HEK293 (cell line): Measurements from ENCODE around the gene NPC1.

ENCODE experiments used
- CTCF ChIA-PET: fragments of 350-600 bp; formaldehyde crosslinking; extraction: SDS; loops from one replicate; lab custom pipeline; 2021; ENCODE audit warnings: antibody characterized with exemption; lab: Yijun Ruan, JAX
- POLR2A ChIA-PET: fragments of 300-600 bp; formaldehyde crosslinking; extraction: SDS; loops from one replicate; lab custom pipeline; 2020; ENCODE audit warnings: antibody characterized with exemption, inconsistent platforms; lab: Yijun Ruan, JAX
- H3K27ac ChIP-seq: fragments of 200-500 bp; sonication (Bioruptor generic); 2 replicates; pipeline ENCODE4 v1.5.1; 2014; ENCODE audit warnings: low read depth, low read length, control low read depth, inconsistent platforms; ENCODE audit errors: extremely low read depth
- H3K36me3 ChIP-seq, 2 experiments: fragments of 200-500 bp in 1 of 2; sonication (Bioruptor generic) in 1 of 2; 1 replicate in 1 of 2; 2 replicates in 1 of 2; pipeline ENCODE4 v1.5.1; 2014 to 2017; ENCODE audit warnings: inconsistent platforms in 2 of 2, low read length in 2 of 2; ENCODE audit not compliant: control insufficient read depth in 2 of 2, insufficient read depth in 1 of 2
- H3K4me1 ChIP-seq: fragments of 200-500 bp; sonication (Bioruptor generic); 2 replicates; pipeline ENCODE4 v1.5.1; 2014; ENCODE audit warnings: mild to moderate bottlenecking, low read length, inconsistent platforms; ENCODE audit not compliant: control insufficient read depth, insufficient read depth
- H3K4me3 ChIP-seq: 2 replicates; pipeline ENCODE4 v1.5.1; 2011; ENCODE audit warnings: low read depth, mild to moderate bottlenecking, control low read depth, low read length, moderate library complexity
- H3K9me3 ChIP-seq: fragments of 200-500 bp; sonication (Bioruptor generic); 2 replicates; pipeline ENCODE4 v1.5.1; 2014; ENCODE audit warnings: low read depth, low read length, inconsistent platforms; ENCODE audit not compliant: control insufficient read depth, insufficient read depth
- AEBP2 ChIP-seq: fragments of 450-650 bp; formaldehyde crosslinking; IDR thresholded peaks from 2 replicates; pipeline ENCODE4 v1.5.1; 2016; ENCODE audit warnings: missing biosample characterization, missing genetic modification characterization, borderline replicate concordance
- FEZF1 ChIP-seq: fragments of 450-650 bp; formaldehyde crosslinking; IDR thresholded peaks from 2 replicates; pipeline ENCODE4 v1.5.1; 2016; ENCODE audit warnings: missing biosample characterization, missing genetic modification characterization
- KLF16 ChIP-seq: fragments of 450-650 bp; formaldehyde crosslinking; IDR thresholded peaks from 2 replicates; pipeline ENCODE4 v1.5.1; 2017; ENCODE audit warnings: missing biosample characterization, missing genetic modification characterization
- KLF7 ChIP-seq: fragments of 450-650 bp; formaldehyde crosslinking; IDR thresholded peaks from 2 replicates; pipeline ENCODE4 v1.5.1; 2016; ENCODE audit warnings: missing biosample characterization, missing genetic modification characterization, borderline replicate concordance
- OVOL3 ChIP-seq: fragments of 450-650 bp; formaldehyde crosslinking; IDR thresholded peaks from 2 replicates; pipeline ENCODE4 v1.5.1; 2016; ENCODE audit warnings: missing biosample characterization, missing genetic modification characterization
- REPIN1 ChIP-seq: fragments of 450-650 bp; formaldehyde crosslinking; IDR thresholded peaks from 2 replicates; pipeline ENCODE4 v1.5.1; 2017; ENCODE audit warnings: missing biosample characterization, missing genetic modification characterization, low read depth
- WT1 ChIP-seq: fragments of 450-650 bp; formaldehyde crosslinking; IDR thresholded peaks from 2 replicates; pipeline ENCODE4 v1.5.1; 2016; ENCODE audit warnings: missing biosample characterization, missing genetic modification characterization
- ZBTB49 ChIP-seq: fragments of 450-650 bp; formaldehyde crosslinking; IDR thresholded peaks from 2 replicates; pipeline ENCODE4 v1.5.1; 2016; ENCODE audit warnings: missing biosample characterization, missing genetic modification characterization, low read depth
- ZFHX2 ChIP-seq: fragments of 450-650 bp; formaldehyde crosslinking; conservative IDR thresholded peaks from 2 replicates; pipeline ENCODE4 v1.5.1; 2016; ENCODE audit warnings: missing biosample characterization, missing genetic modification characterization
- ZNF24 ChIP-seq: fragments of 450-650 bp; formaldehyde crosslinking; IDR thresholded peaks from 2 replicates; pipeline ENCODE4 v1.5.1; 2016; ENCODE audit warnings: missing biosample characterization, missing genetic modification characterization
- ZNF398 ChIP-seq: fragments of 450-650 bp; formaldehyde crosslinking; IDR thresholded peaks from 2 replicates; pipeline ENCODE4 v1.5.1; 2017; ENCODE audit warnings: missing biosample characterization, missing genetic modification characterization
- ZNF791 ChIP-seq: fragments of 450-650 bp; formaldehyde crosslinking; IDR thresholded peaks from 2 replicates; pipeline ENCODE4 v1.5.1; 2016; ENCODE audit warnings: missing biosample characterization, missing genetic modification characterization
- TF ChIP-seq, protein P1 (sequence below): fragments of 450-650 bp; formaldehyde crosslinking; IDR thresholded peaks from 2 replicates; pipeline ENCODE4 v1.5.1; 2016; ENCODE audit warnings: missing biosample characterization, missing genetic modification characterization, borderline replicate concordance

The NPC1 gene

GRCh38 chr18:23608211-23608610, 21.9 kb upstream of the NPC1 start:
- Histone ChIP-seq H3K9me3 (no peaks in the 10 kb centered on the region), H3K27ac (no peak overlapping the region), H3K36me3 (no peaks in the 10 kb centered on the region), H3K4me1 (peaks cover 3% of the 10 kb centered on the region; the same call in 1 of the 2 replicates), H3K4me3 (no peak overlapping the region)
- POLR2A ChIA-PET, result no interaction called here
- TF ChIP-seq FEZF1 (tag by site-specific recombination) (no peak), ZFHX2 (tag by site-specific recombination) (no peak)
- CTCF ChIA-PET, result interaction anchor here (1.2 to 1.4 kb wide), 2 partner anchors 95 to 203 kb away, joined by 3 to 8 read pairs; no protein-coding TSS in a partner anchor

GRCh38 chr18:23605941-23606340, 19.6 kb upstream of the NPC1 start:
- ChIA-PET POLR2A (no interaction called here), CTCF (interaction anchor here (0.6 to 2.1 kb wide), 3 partner anchors 89 to 313 kb away, joined by 3 to 7 read pairs (median 4); no protein-coding TSS in a partner anchor)
- H3K4me3 ChIP-seq, result no peak overlapping the region
- H3K27ac ChIP-seq, result no peak overlapping the region
- H3K9me3 ChIP-seq, result no peaks in the 10 kb centered on the region
- TF ChIP-seq KLF7 (tag by site-specific recombination) (no peak), ZNF398 (no peak), ZNF24 (tag by site-specific recombination) (no peak), KLF16 (no peak), WT1 (tag by site-specific recombination) (no peak), ZBTB49 (tag by site-specific recombination) (no peak), ZNF791 (tag by site-specific recombination) (no peak), AEBP2 (tag by site-specific recombination) (no peak), REPIN1 (tag by site-specific recombination) (no peak), OVOL3 (tag by site-specific recombination) (no peak)
- TF ChIP-seq, protein P1, sequence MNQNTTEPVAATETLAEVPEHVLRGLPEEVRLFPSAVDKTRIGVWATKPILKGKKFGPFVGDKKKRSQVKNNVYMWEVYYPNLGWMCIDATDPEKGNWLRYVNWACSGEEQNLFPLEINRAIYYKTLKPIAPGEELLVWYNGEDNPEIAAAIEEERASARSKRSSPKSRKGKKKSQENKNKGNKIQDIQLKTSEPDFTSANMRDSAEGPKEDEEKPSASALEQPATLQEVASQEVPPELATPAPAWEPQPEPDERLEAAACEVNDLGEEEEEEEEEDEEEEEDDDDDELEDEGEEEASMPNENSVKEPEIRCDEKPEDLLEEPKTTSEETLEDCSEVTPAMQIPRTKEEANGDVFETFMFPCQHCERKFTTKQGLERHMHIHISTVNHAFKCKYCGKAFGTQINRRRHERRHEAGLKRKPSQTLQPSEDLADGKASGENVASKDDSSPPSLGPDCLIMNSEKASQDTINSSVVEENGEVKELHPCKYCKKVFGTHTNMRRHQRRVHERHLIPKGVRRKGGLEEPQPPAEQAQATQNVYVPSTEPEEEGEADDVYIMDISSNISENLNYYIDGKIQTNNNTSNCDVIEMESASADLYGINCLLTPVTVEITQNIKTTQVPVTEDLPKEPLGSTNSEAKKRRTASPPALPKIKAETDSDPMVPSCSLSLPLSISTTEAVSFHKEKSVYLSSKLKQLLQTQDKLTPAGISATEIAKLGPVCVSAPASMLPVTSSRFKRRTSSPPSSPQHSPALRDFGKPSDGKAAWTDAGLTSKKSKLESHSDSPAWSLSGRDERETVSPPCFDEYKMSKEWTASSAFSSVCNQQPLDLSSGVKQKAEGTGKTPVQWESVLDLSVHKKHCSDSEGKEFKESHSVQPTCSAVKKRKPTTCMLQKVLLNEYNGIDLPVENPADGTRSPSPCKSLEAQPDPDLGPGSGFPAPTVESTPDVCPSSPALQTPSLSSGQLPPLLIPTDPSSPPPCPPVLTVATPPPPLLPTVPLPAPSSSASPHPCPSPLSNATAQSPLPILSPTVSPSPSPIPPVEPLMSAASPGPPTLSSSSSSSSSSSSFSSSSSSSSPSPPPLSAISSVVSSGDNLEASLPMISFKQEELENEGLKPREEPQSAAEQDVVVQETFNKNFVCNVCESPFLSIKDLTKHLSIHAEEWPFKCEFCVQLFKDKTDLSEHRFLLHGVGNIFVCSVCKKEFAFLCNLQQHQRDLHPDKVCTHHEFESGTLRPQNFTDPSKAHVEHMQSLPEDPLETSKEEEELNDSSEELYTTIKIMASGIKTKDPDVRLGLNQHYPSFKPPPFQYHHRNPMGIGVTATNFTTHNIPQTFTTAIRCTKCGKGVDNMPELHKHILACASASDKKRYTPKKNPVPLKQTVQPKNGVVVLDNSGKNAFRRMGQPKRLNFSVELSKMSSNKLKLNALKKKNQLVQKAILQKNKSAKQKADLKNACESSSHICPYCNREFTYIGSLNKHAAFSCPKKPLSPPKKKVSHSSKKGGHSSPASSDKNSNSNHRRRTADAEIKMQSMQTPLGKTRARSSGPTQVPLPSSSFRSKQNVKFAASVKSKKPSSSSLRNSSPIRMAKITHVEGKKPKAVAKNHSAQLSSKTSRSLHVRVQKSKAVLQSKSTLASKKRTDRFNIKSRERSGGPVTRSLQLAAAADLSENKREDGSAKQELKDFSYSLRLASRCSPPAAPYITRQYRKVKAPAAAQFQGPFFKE (tag by site-specific recombination), result no peak
- TF ChIP-seq, all 188 proteins: peak for 0
- H3K4me1 ChIP-seq, result peaks cover 3% of the 10 kb centered on the region; the same call in 1 of the 2 replicates
- no peaks in the 10 kb centered on the region for H3K36me3 ChIP-seq
